K562 (cell line): ENCODE data around the gene KLHL30. TPM values are rescaled to one million over a fixed set of nuclear protein-coding genes. Genes with fewer than 3 reads are reported as not detected.

Experiments
- L3MBTL2 ChIP-seq: fragments of 450-650 bp; IDR thresholded peaks from 2 replicates; pipeline ENCODE4 v1.6.1; 2016; ENCODE audit warnings: mild to moderate bottlenecking, moderate library complexity
- PTTG1 ChIP-seq: fragments of 450-650 bp; IDR thresholded peaks from 2 replicates; pipeline ENCODE4 v1.6.1; 2016; ENCODE audit warnings: low read depth, mild to moderate bottlenecking, missing genetic modification characterization, missing compliant biosample characterization
- PYGO2 ChIP-seq: fragments of 450-650 bp; IDR thresholded peaks from 2 replicates; pipeline ENCODE4 v1.6.1; 2016; ENCODE audit warnings: mild to moderate bottlenecking, missing genetic modification characterization, moderate library complexity, missing compliant biosample characterization
- RAD51 ChIP-seq: fragments of 450-650 bp; IDR thresholded peaks from 2 replicates; pipeline ENCODE4 v1.7.1; 2016; ENCODE audit warnings: low read depth, mild to moderate bottlenecking, borderline replicate concordance
- ZNF133 ChIP-seq: fragments of 250-450 bp; sonication (Bioruptor Pico); IDR thresholded peaks from 2 replicates; pipeline ENCODE4 v1.4.0; 2020; ENCODE audit warnings: mild to moderate bottlenecking
- ZNF717 ChIP-seq: fragments of 250-450 bp; sonication (Bioruptor Pico); IDR thresholded peaks from 2 replicates; pipeline ENCODE4 v1.5.0; 2021
- polyA plus RNA-seq, 8 experiments: library from polyadenylated mRNA; depleted of rRNA in 4 of 8; stranded (reverse) in 5 of 8; unstranded in 3 of 8; fragments of >200 nt; fragmentation: Nextera tagmentation in 2 of 8; fragmentation: Illumina TruSeq in 1 of 8; extraction: Ambion mirVana in 2 of 8; extraction: Trizol in 1 of 8; gene quantifications; 2 replicates each; pipeline versions ENCODE4 v1.2.1 to v1.2.3, GENCODE V29; 2011 to 2014; ENCODE audit warnings: inconsistent platforms in 1 of 8, missing spikeins in 1 of 8
- total RNA-seq, 7 experiments: library from RNA; depleted of rRNA in 6 of 7; stranded (reverse); fragments of >200 nt in 6 of 7; fragmentation: Illumina TruSeq in 2 of 7; extraction: Trizol in 2 of 7; gene quantifications; 2 replicates each; pipeline versions ENCODE4 v1.2.1 to v1.2.3, GENCODE V29; 2011 to 2021; ENCODE audit warnings: low replicate concordance in 1 of 7
- TF ChIP-seq, protein P1 (sequence below): sonication (generic); formaldehyde crosslinking; IDR thresholded peaks from 2 replicates; pipeline ENCODE4 v1.5.0; 2020; ENCODE audit warnings: missing genetic modification reagents
- TF ChIP-seq, protein P2 (sequence below), 3 experiments: fragments of 200-800 bp in 1 of 3; fragments of 250-450 bp in 1 of 3; fragments of 450-650 bp in 1 of 3; sonication (Bioruptor Pico) in 1 of 3; sonication (Bioruptor generic) in 1 of 3; formaldehyde crosslinking in 1 of 3; IDR thresholded peaks; 2 replicates each; pipeline versions ENCODE4 v1.6.1 to v1.8.0; 2016 to 2022; ENCODE audit warnings: mild to moderate bottlenecking in 2 of 3, missing genetic modification characterization in 2 of 3, missing compliant biosample characterization in 1 of 3, moderate library complexity in 1 of 3
- TF ChIP-seq, protein P3 (sequence below), 2 experiments: fragments of 450-650 bp; IDR thresholded peaks; 2 replicates each; pipeline ENCODE4 v1.6.1; 2016
- TF ChIP-seq, protein P4 (sequence below): IDR thresholded peaks from 2 replicates; pipeline ENCODE4 v1.6.1; 2014; ENCODE audit warnings: antibody characterized with exemption
- TF ChIP-seq, protein P5 (sequence below): sonication (generic); formaldehyde crosslinking; IDR thresholded peaks from 2 replicates; pipeline ENCODE4 v1.8.0; 2022; ENCODE audit warnings: mild to moderate bottlenecking, low read depth, missing genetic modification reagents

The KLHL30 gene
- total and polyA plus RNA-seq, 9 of the 15 experiments (the other 6 are each of a cell fraction or from before 2014, with no cell fraction given) = 0.04 TPM; not detected in 8

DNA sequence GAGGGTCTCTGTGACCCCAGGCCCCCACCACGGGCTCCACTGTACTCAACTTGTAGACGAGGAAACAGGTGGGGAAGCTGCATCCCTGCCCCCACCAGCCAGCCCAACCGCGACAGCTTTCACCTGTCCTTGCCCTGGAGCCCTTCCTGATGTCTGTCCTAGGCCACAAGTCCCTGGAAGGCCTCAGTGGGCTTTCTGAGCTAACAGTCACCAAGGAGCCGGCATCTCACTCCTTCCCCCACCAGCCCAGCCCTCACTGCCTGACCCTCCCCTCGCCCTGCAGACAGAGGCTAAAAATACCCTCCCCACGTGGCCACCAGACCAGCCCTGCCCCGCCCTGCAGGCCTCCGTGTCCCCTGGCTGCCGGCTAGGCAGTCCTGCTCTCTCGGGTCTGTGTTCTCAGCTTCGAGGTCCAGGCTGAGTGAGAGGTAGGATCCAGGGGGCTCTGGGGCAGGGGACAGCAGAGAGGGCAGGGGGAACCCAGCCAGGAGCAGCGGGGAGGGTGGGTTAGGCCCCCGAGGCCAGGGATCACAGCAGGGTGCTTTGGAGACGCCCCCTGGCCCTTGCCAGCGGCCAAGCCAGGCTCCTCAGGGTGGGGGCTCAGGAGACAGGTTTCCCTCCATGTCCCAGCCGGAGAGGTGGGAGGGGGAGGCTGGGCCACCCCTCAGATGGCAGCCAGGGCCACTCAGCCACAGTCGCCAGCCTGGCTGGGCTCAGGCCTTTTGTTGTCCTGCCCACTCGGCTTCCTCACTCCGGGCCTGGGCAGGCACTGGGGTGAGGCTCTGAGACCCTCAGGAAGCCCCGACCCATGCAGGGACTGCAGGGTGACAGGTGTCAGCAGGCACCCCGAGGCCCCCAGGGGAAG lies at the start of gene KLHL30 (continued):
- TF ChIP-seq, protein P1, sequence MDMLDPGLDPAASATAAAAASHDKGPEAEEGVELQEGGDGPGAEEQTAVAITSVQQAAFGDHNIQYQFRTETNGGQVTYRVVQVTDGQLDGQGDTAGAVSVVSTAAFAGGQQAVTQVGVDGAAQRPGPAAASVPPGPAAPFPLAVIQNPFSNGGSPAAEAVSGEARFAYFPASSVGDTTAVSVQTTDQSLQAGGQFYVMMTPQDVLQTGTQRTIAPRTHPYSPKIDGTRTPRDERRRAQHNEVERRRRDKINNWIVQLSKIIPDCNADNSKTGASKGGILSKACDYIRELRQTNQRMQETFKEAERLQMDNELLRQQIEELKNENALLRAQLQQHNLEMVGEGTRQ (CRISPR knock-in tag) = peak; percentile 47
- TF ChIP-seq, protein P2, sequence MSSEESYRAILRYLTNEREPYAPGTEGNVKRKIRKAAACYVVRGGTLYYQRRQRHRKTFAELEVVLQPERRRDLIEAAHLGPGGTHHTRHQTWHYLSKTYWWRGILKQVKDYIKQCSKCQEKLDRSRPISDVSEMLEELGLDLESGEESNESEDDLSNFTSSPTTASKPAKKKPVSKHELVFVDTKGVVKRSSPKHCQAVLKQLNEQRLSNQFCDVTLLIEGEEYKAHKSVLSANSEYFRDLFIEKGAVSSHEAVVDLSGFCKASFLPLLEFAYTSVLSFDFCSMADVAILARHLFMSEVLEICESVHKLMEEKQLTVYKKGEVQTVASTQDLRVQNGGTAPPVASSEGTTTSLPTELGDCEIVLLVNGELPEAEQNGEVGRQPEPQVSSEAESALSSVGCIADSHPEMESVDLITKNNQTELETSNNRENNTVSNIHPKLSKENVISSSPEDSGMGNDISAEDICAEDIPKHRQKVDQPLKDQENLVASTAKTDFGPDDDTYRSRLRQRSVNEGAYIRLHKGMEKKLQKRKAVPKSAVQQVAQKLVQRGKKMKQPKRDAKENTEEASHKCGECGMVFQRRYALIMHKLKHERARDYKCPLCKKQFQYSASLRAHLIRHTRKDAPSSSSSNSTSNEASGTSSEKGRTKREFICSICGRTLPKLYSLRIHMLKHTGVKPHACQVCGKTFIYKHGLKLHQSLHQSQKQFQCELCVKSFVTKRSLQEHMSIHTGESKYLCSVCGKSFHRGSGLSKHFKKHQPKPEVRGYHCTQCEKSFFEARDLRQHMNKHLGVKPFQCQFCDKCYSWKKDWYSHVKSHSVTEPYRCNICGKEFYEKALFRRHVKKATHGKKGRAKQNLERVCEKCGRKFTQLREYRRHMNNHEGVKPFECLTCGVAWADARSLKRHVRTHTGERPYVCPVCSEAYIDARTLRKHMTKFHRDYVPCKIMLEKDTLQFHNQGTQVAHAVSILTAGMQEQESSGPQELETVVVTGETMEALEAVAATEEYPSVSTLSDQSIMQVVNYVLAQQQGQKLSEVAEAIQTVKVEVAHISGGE (CRISPR knock-in tag; IDR thresholded peaks at IDR 0.05) = no peak
- TF ChIP-seq L3MBTL2 (peak; percentile 56), ZNF133 (no peak), ZNF717 (CRISPR knock-in tag) (no peak), PYGO2 (tag) (no peak), PTTG1 (tag) (no peak), RAD51 (0 out of 2 replicates have a peak, but pooled peaks have one; percentile 8)
- TF ChIP-seq, protein P3, sequence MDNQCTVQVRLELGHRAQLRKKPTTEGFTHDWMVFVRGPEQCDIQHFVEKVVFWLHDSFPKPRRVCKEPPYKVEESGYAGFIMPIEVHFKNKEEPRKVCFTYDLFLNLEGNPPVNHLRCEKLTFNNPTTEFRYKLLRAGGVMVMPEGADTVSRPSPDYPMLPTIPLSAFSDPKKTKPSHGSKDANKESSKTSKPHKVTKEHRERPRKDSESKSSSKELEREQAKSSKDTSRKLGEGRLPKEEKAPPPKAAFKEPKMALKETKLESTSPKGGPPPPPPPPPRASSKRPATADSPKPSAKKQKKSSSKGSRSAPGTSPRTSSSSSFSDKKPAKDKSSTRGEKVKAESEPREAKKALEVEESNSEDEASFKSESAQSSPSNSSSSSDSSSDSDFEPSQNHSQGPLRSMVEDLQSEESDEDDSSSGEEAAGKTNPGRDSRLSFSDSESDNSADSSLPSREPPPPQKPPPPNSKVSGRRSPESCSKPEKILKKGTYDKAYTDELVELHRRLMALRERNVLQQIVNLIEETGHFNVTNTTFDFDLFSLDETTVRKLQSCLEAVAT (IDR thresholded peaks at IDR 0.05) = no peak
- TF ChIP-seq, protein P4, sequence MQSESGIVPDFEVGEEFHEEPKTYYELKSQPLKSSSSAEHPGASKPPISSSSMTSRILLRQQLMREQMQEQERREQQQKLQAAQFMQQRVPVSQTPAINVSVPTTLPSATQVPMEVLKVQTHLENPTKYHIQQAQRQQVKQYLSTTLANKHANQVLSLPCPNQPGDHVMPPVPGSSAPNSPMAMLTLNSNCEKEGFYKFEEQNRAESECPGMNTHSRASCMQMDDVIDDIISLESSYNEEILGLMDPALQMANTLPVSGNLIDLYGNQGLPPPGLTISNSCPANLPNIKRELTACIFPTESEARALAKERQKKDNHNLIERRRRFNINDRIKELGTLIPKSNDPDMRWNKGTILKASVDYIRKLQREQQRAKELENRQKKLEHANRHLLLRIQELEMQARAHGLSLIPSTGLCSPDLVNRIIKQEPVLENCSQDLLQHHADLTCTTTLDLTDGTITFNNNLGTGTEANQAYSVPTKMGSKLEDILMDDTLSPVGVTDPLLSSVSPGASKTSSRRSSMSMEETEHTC = no peak
- TF ChIP-seq, protein P5, sequence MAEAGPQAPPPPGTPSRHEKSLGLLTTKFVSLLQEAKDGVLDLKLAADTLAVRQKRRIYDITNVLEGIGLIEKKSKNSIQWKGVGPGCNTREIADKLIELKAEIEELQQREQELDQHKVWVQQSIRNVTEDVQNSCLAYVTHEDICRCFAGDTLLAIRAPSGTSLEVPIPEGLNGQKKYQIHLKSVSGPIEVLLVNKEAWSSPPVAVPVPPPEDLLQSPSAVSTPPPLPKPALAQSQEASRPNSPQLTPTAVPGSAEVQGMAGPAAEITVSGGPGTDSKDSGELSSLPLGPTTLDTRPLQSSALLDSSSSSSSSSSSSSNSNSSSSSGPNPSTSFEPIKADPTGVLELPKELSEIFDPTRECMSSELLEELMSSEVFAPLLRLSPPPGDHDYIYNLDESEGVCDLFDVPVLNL = no peak
